MM.1S (cell line): ENCODE data around the gene MYH7B.

Source experiments
- DNase-seq: peaks from one replicate; pipeline ENCODE4 v3.0.0-alpha.2; 2015
- H2AFZ ChIP-seq: fragments of 300-600 bp; sonication (generic); 2 replicates; pipeline ENCODE4 v1.6.0; 2016; ENCODE audit warnings: antibody characterized with exemption, low read length
- H3F3A ChIP-seq: fragments of 300-600 bp; sonication (generic); 2 replicates; pipeline ENCODE4 v1.6.1; 2016; ENCODE audit warnings: mild to moderate bottlenecking, antibody characterized with exemption, low read length, moderate library complexity, mixed read lengths; ENCODE audit not compliant: insufficient read depth
- H3K27ac ChIP-seq: fragments of 300-600 bp; sonication (generic); 2 replicates; pipeline ENCODE4 v1.5.1; 2016; ENCODE audit warnings: mild to moderate bottlenecking, low read length
- H3K27me3 ChIP-seq: fragments of 300-600 bp; sonication (generic); replicated peaks from 2 replicates; pipeline ENCODE4 v1.6.0; 2016; ENCODE audit warnings: low read length; ENCODE audit not compliant: insufficient read depth
- H3K36me3 ChIP-seq: fragments of 300-600 bp; sonication (generic); replicated peaks from 2 replicates; pipeline ENCODE4 v1.6.1; 2016; ENCODE audit warnings: mild to moderate bottlenecking, low read length, mixed read lengths; ENCODE audit not compliant: insufficient read depth
- H3K4me1 ChIP-seq: fragments of 300-600 bp; sonication (generic); 2 replicates; pipeline ENCODE4 v1.6.1; 2016; ENCODE audit warnings: low read length, mixed read lengths
- H3K4me2 ChIP-seq: fragments of 300-600 bp; sonication (generic); 2 replicates; pipeline ENCODE4 v1.6.0; 2016; ENCODE audit warnings: low read depth, low read length
- H3K4me3 ChIP-seq: fragments of 300-600 bp; sonication (generic); 2 replicates; pipeline ENCODE4 v1.5.1; 2016; ENCODE audit warnings: low read length, mixed read lengths
- H3K79me2 ChIP-seq: fragments of 300-600 bp; sonication (generic); 2 replicates; pipeline ENCODE4 v1.6.1; 2016; ENCODE audit warnings: mixed run types, low read length, mixed read lengths
- H3K9ac ChIP-seq: fragments of 300-600 bp; sonication (generic); 2 replicates; pipeline ENCODE4 v1.6.1; 2016; ENCODE audit warnings: low read length, mixed read lengths
- H3K9me2 ChIP-seq: fragments of 300-600 bp; sonication (generic); replicated peaks from 2 replicates; pipeline ENCODE4 v1.6.1; 2016; ENCODE audit warnings: mild to moderate bottlenecking, low read length, mixed read lengths; ENCODE audit not compliant: insufficient read depth
- H3K9me3 ChIP-seq: fragments of 300-600 bp; sonication (generic); replicated peaks from 2 replicates; pipeline ENCODE4 v1.6.1; 2016; ENCODE audit warnings: mild to moderate bottlenecking, low read length, mixed read lengths; ENCODE audit not compliant: insufficient read depth
- H4K20me1 ChIP-seq: fragments of 300-600 bp; sonication (generic); 2 replicates; pipeline ENCODE4 v1.6.1; 2016; ENCODE audit warnings: mild to moderate bottlenecking, low read length, moderate library complexity, mixed read lengths; ENCODE audit not compliant: insufficient read depth
- CTCF ChIP-seq: fragments of 300-600 bp; sonication (generic); IDR thresholded peaks from 2 replicates; pipeline ENCODE4 v1.5.1; 2016; ENCODE audit warnings: antibody characterized with exemption, low read length, mixed read lengths
- EZH2 ChIP-seq: fragments of 300-600 bp; sonication (generic); optimal IDR thresholded peaks from 2 replicates; pipeline ENCODE3; 2017; ENCODE audit warnings: low read depth, mild to moderate bottlenecking, antibody characterized with exemption, low read length, mixed read lengths
- EZH2phosphoT487 ChIP-seq: fragments of 300-600 bp; sonication (generic); IDR thresholded peaks from 2 replicates; pipeline ENCODE4 v1.6.1; 2018; ENCODE audit warnings: antibody characterized with exemption, low read length

Gene MYH7B

GRCh38 chr20:34996243-34997028, 40.8 kb downstream of the MYH7B start:
- TF ChIP-seq EZH2phosphoT487 (no peak), CTCF (no peak), EZH2 (no peak)
- no peaks in the 10 kb centered on the region for H3K4me1 ChIP-seq
- H3K9me3 ChIP-seq, result no peaks in the 10 kb centered on the region
- no peaks in the 10 kb centered on the region for H3F3A ChIP-seq
- H2AFZ ChIP-seq, result no peak overlapping the region
- no peak for DNase-seq
- H3K9ac ChIP-seq, result no peak overlapping the region
- H3K9me2 ChIP-seq, result no peaks in the 10 kb centered on the region
- H3K4me3 ChIP-seq, result no peak overlapping the region
- H3K79me2 ChIP-seq, result no peaks in the 10 kb centered on the region
- no peak overlapping the region for H3K27ac ChIP-seq
- no peaks in the 10 kb centered on the region for H3K27me3 ChIP-seq
- no peak overlapping the region for H3K4me2 ChIP-seq
- no peaks in the 10 kb centered on the region for H4K20me1 ChIP-seq
- H3K36me3 ChIP-seq, result no peaks in the 10 kb centered on the region

GRCh38 chr20:34997131-34997561, 41.5 kb downstream of the MYH7B start:
- H3K9me2 ChIP-seq, result no peaks in the 10 kb centered on the region
- DNase-seq, result no peak

GRCh38 chr20:34997774-34998173, 42.1 kb downstream of the MYH7B start:
- Histone ChIP-seq H3K4me3 (no peak overlapping the region), H3F3A (no peaks in the 10 kb centered on the region), H3K4me1 (no peaks in the 10 kb centered on the region), H2AFZ (no peak overlapping the region), H3K9me3 (no peaks in the 10 kb centered on the region), H4K20me1 (no peaks in the 10 kb centered on the region), H3K36me3 (no peaks in the 10 kb centered on the region), H3K9ac (no peak overlapping the region), H3K4me2 (no peak overlapping the region), H3K27me3 (no peaks in the 10 kb centered on the region), H3K79me2 (no peaks in the 10 kb centered on the region), H3K27ac (no peak overlapping the region), H3K9me2 (no peaks in the 10 kb centered on the region)
- TF ChIP-seq EZH2phosphoT487 (no peak), CTCF (no peak), EZH2 (no peak)
- DNase-seq, result no peak

More at GRCh38 chr20:34997131-34997561, 41.5 kb downstream of the MYH7B start:
- H3K36me3 ChIP-seq, result no peaks in the 10 kb centered on the region
- no peak overlapping the region for H2AFZ ChIP-seq
- H3K27me3 ChIP-seq, result no peaks in the 10 kb centered on the region
- no peak overlapping the region for H3K9ac ChIP-seq
- TF ChIP-seq CTCF, result no peak
- no peak for TF ChIP-seq EZH2
- no peak for TF ChIP-seq EZH2phosphoT487
- H3K4me1 ChIP-seq, result no peaks in the 10 kb centered on the region
- H3F3A ChIP-seq, result no peaks in the 10 kb centered on the region
- H4K20me1 ChIP-seq, result no peaks in the 10 kb centered on the region
- H3K79me2 ChIP-seq, result no peaks in the 10 kb centered on the region
- H3K27ac ChIP-seq, result no peak overlapping the region
- no peak overlapping the region for H3K4me3 ChIP-seq
- H3K4me2 ChIP-seq, result no peak overlapping the region
- H3K9me3 ChIP-seq, result no peaks in the 10 kb centered on the region
